ENCODE results near the gene PFN1. TPM values are rescaled to one million over a fixed set of nuclear protein-coding genes. Genes with fewer than 3 reads are reported as not detected.

PFN1 gene
- polyA plus RNA-seq, 1 donor from 2014 or later, result 145 TPM

- no peaks in the 10 kb centered on the region for H3K79me2 ChIP-seq (replicated peaks; ENCODE audit: insufficient read depth, low read length)
- H4K20me1 ChIP-seq (ENCODE audit: insufficient read depth), result no peaks in the 10 kb centered on the region
- H3K4me3 ChIP-seq (ENCODE audit: low read length), result peak within 1 kb of the TSS; percentile 71
- H2AFZ ChIP-seq (ENCODE audit: low read depth, low read length), result peak within 1 kb of the TSS; percentile 65
- H3K9me2 ChIP-seq (ENCODE audit: insufficient read depth, low read length), result no peaks in the 10 kb centered on the region
- H3K27ac ChIP-seq (ENCODE audit: low read length), result peak within 1 kb of the TSS; percentile 97
- peak; percentile 77 for TF ChIP-seq MXI1 (conservative IDR thresholded peaks at IDR 0.05; ENCODE audit: poor library complexity, severe bottlenecking)
- peak; percentile 98 for TF ChIP-seq TAF1 (IDR thresholded peaks at IDR 0.05; ENCODE audit: low read depth)
- peak; percentile 5 for TF ChIP-seq CTCF (IDR thresholded peaks at IDR 0.05; ENCODE audit: poor library complexity, severe bottlenecking)
- peak; percentile 55 for TF ChIP-seq RAD21 (conservative IDR thresholded peaks at IDR 0.05)
- no peak for TF ChIP-seq EZH2 (IDR thresholded peaks at IDR 0.05; ENCODE audit: borderline replicate concordance, insufficient read depth, low read length, poor library complexity, severe bottlenecking)
- TF ChIP-seq EP300 (conservative IDR thresholded peaks at IDR 0.05; ENCODE audit: poor library complexity, severe bottlenecking), result peak; percentile 73
- TF ChIP-seq REST (IDR thresholded peaks at IDR 0.05; ENCODE audit: borderline replicate concordance), result peak; percentile 97
- peak; percentile 97 for TF ChIP-seq POLR2AphosphoS5 (IDR thresholded peaks at IDR 0.05)
- TF ChIP-seq SMC3 (conservative IDR thresholded peaks at IDR 0.05; ENCODE audit: poor library complexity), result peak; percentile 43
- H3K36me3 ChIP-seq (ENCODE audit: insufficient read depth, low read length), result no peaks in the 10 kb centered on the region
- no peaks in the 10 kb centered on the region for H3K27me3 ChIP-seq (ENCODE audit: insufficient read depth, low read depth, low read length)
- peak within 1 kb of the TSS; percentile 89 for H3K9ac ChIP-seq (ENCODE audit: low read length)
- peaks cover 9% of the 10 kb centered on the region for H3F3A ChIP-seq (ENCODE audit: insufficient read depth, low read length, poor library complexity, severe bottlenecking)
- no peaks in the 10 kb centered on the region for H3K9me3 ChIP-seq (ENCODE audit: low read length)
- peak within 1 kb of the TSS; percentile 86 for H3K4me2 ChIP-seq (ENCODE audit: low read length)
These were observed 19.5 kb upstream of the PFN1 start, which contains the start of gene SPAG7 for GRCh38 chr17:4967539-4968485. TSS of gene SPAG7 (minus strand) at chr17:4967817. CDS start at chr17:4967804, 13 bp downstream.

- H3K27me3 ChIP-seq (ENCODE audit: insufficient read depth, low read depth, low read length), result no peaks in the 10 kb centered on the region
- H3K9me3 ChIP-seq (ENCODE audit: low read length), result no peaks in the 10 kb centered on the region
- no peaks in the 10 kb centered on the region for H4K20me1 ChIP-seq (ENCODE audit: insufficient read depth)
- no peaks in the 10 kb centered on the region for H3K9me2 ChIP-seq (ENCODE audit: insufficient read depth, low read length)
- peak overlapping the region; percentile 97 for H3K27ac ChIP-seq (ENCODE audit: low read length)
- H3K9ac ChIP-seq (ENCODE audit: low read length), result peak overlapping the region; percentile 89
- H2AFZ ChIP-seq (ENCODE audit: low read depth, low read length), result peak overlapping the region; percentile 40
- TF ChIP-seq EZH2 (IDR thresholded peaks at IDR 0.05; ENCODE audit: borderline replicate concordance, insufficient read depth, low read length, poor library complexity, severe bottlenecking) (no peak), SMC3 (conservative IDR thresholded peaks at IDR 0.05; ENCODE audit: poor library complexity) (no peak), CTCF (IDR thresholded peaks at IDR 0.05; ENCODE audit: poor library complexity, severe bottlenecking) (peak; percentile 54), POLR2AphosphoS5 (IDR thresholded peaks at IDR 0.05) (peak; percentile 32), MXI1 (conservative IDR thresholded peaks at IDR 0.05; ENCODE audit: poor library complexity, severe bottlenecking) (peak; percentile 62)
- peaks cover 9% of the 10 kb centered on the region for H3F3A ChIP-seq (ENCODE audit: insufficient read depth, low read length, poor library complexity, severe bottlenecking)
- no peaks in the 10 kb centered on the region for H3K79me2 ChIP-seq (replicated peaks; ENCODE audit: insufficient read depth, low read length)
- H3K4me3 ChIP-seq (ENCODE audit: low read length), result peak overlapping the region; percentile 71
- H3K36me3 ChIP-seq (ENCODE audit: insufficient read depth, low read length), result no peaks in the 10 kb centered on the region
- peak overlapping the region; percentile 60 for H3K4me2 ChIP-seq (ENCODE audit: low read length)
These were observed 18.7 kb upstream of the PFN1 start for GRCh38 chr17:4966844-4967538.
